GM12878 (cell line): ENCODE data around the gene MATN1. TPM values are rescaled to one million over a fixed set of nuclear protein-coding genes. Genes with fewer than 3 reads are reported as not detected.

Experiments
- ATAC-seq: fragments of 200-7000 bp; cut with Tn5 transposase; 3 replicates; pipeline ENCODE4 v1.9.1; 2020; ENCODE audit warnings: mild to moderate bottlenecking, moderate library complexity
- BruUV-seq: library from RNA; stranded (reverse); fragments of 400-500 nt; replicated peaks from 2 replicates; lab custom pipeline; 2021; lab: Mats Ljungman, UMichigan
- CTCF ChIA-PET: fragments of 300-600 bp; sonication (Branson Sonifier 250); formaldehyde crosslinking; extraction: SDS; loops from one replicate; lab custom pipeline; 2021; ENCODE audit warnings: inconsistent platforms; lab: Yijun Ruan, JAX
- POLR2A ChIA-PET: fragments of 350-600 bp; formaldehyde crosslinking; extraction: SDS; loops from one replicate; lab custom pipeline; 2021; ENCODE audit warnings: inconsistent platforms; lab: Charles Lee
- RAD21 ChIA-PET: fragments of 300-600 bp; sonication (Branson Sonifier 250); formaldehyde crosslinking; loops from one replicate; lab custom pipeline; 2023; ENCODE audit warnings: antibody characterized with exemption; ENCODE audit not compliant: unreplicated experiment; lab: Charles Lee
- SMC1A ChIA-PET: fragments of 300-600 bp; sonication (Branson Sonifier 250); formaldehyde crosslinking; loops from one replicate; lab custom pipeline; 2023; ENCODE audit not compliant: unreplicated experiment, uncharacterized antibody; lab: Charles Lee
- DNase-seq: peaks from one replicate; pipeline ENCODE4 v3.0.0-alpha.2; 2011; ENCODE audit warnings: low read depth, low spot score
- FAIRE-seq: peaks from 3 replicates; lab custom pipeline; 2011; peaks lifted over from hg19 to GRCh38; lab: Jason Lieb, UNC
- H2AFZ ChIP-seq: 2 replicates; pipeline ENCODE4 v1.6.0; 2011; ENCODE audit warnings: low read depth, low read length, control low read depth; ENCODE audit not compliant: control insufficient read depth
- H3K27ac ChIP-seq: 2 replicates; pipeline ENCODE4 v1.5.1; 2011; ENCODE audit warnings: control low read depth; ENCODE audit not compliant: control insufficient read depth, insufficient read depth
- H3K27me3 ChIP-seq, 2 experiments: replicated peaks in 1 of 2; 2 replicates each; pipeline versions ENCODE4 v1.6.0 to v1.6.1; 2011; ENCODE audit warnings: low read length in 1 of 2; ENCODE audit not compliant: control insufficient read depth in 2 of 2, insufficient read depth in 2 of 2
- H3K36me3 ChIP-seq, 2 experiments: 2 replicates each; pipeline ENCODE4 v1.5.1; 2011; ENCODE audit warnings: low read length in 1 of 2; ENCODE audit not compliant: control insufficient read depth in 2 of 2, insufficient read depth in 2 of 2
- H3K4me1 ChIP-seq: 2 replicates; pipeline ENCODE4 v1.6.1; 2011; ENCODE audit warnings: mild to moderate bottlenecking, low read length, moderate library complexity, mixed read lengths; ENCODE audit not compliant: control insufficient read depth, insufficient read depth
- H3K4me2 ChIP-seq: 2 replicates; pipeline ENCODE4 v1.6.0; 2011; ENCODE audit warnings: control low read depth; ENCODE audit not compliant: control insufficient read depth, insufficient read depth
- H3K4me3 ChIP-seq: fragments of 200-600 bp; sonication (generic); 2 replicates; pipeline ENCODE4 v1.5.1; 2016
- H3K79me2 ChIP-seq: 2 replicates; pipeline ENCODE4 v1.6.0; 2011; ENCODE audit warnings: low read length; ENCODE audit not compliant: control insufficient read depth, insufficient read depth
- H3K9ac ChIP-seq: 2 replicates; pipeline ENCODE4 v1.8.0; 2011; ENCODE audit warnings: low read length, control low read depth, mixed read lengths; ENCODE audit not compliant: control insufficient read depth, insufficient read depth
- H3K9me3 ChIP-seq: replicated peaks from 3 replicates; pipeline ENCODE4 v1.5.1; 2011; ENCODE audit warnings: mild to moderate bottlenecking, low read length; ENCODE audit not compliant: control insufficient read depth, insufficient read depth
- H4K20me1 ChIP-seq: 2 replicates; pipeline ENCODE4 v1.6.0; 2011; ENCODE audit not compliant: control insufficient read depth, insufficient read depth
- EZH2 ChIP-seq: IDR thresholded peaks from 2 replicates; pipeline ENCODE4 v1.6.1; 2012; ENCODE audit warnings: low read depth, mild to moderate bottlenecking, control low read depth, inconsistent platforms, low read length, borderline replicate concordance; ENCODE audit not compliant: control insufficient read depth
- KLF5 ChIP-seq: fragments of 450-650 bp; IDR thresholded peaks from 2 replicates; pipeline ENCODE4 v1.6.1; 2014; ENCODE audit warnings: mild to moderate bottlenecking; ENCODE audit not compliant: partially characterized antibody
- NR2F1 ChIP-seq: fragments of 450-650 bp; conservative IDR thresholded peaks from 2 replicates; pipeline ENCODE4 v1.6.1; 2017; ENCODE audit warnings: mild to moderate bottlenecking
- POLR2AphosphoS5 ChIP-seq: IDR thresholded peaks from 2 replicates; pipeline ENCODE4 v1.6.1; 2011; ENCODE audit warnings: mild to moderate bottlenecking, low read length, inconsistent platforms
- SRF ChIP-seq, 2 experiments: IDR thresholded peaks; 2 replicates each; pipeline ENCODE4 v1.6.1; 2011; ENCODE audit warnings: low read depth in 2 of 2, low read length in 2 of 2, mild to moderate bottlenecking in 1 of 2, moderate library complexity in 1 of 2
- SUPT20H ChIP-seq: IDR thresholded peaks from 2 replicates; pipeline ENCODE4 v1.6.1; 2011; ENCODE audit warnings: low read depth, mild to moderate bottlenecking, low read length, moderate library complexity, borderline replicate concordance; ENCODE audit not compliant: control insufficient read depth
- WGBS: methylation state at CpG from one replicate; pipeline ENCODE4 v1.1.6; 2016; ENCODE audit warnings: low lambda C conversion rate; ENCODE audit not compliant: insufficient replicate concordance, insufficient coverage; ENCODE audit errors: missing lambda C conversion rate; 5-methylcytosine and 5-hydroxymethylcytosine counted together
- in situ Hi-C: fragments of 300-500 bp; cut with MboI; formaldehyde crosslinking; loops from 9 replicates; pipeline ENCODE4 v1.14.3; 2018; ENCODE audit warnings: mixed read lengths
- intact Hi-C: fragments of 100-400 bp; cut with micrococcal nuclease; formaldehyde crosslinking; loops from one replicate; pipeline ENCODE4 v1.14.2; 2022; ENCODE audit not compliant: unreplicated experiment
- polyA plus RNA-seq, 11 experiments: library from polyadenylated mRNA; depleted of rRNA in 4 of 11; unstranded in 6 of 11; stranded (reverse) in 5 of 11; fragments of >200 nt; fragmentation: Nextera tagmentation in 4 of 11; fragmentation: Illumina TruSeq in 1 of 11; extraction: Ambion mirVana in 4 of 11; extraction: Trizol in 1 of 11; gene quantifications; 1 replicate in 1 of 11; 2 replicates in 10 of 11; pipeline versions ENCODE4 v1.2.1 to v1.2.3, GENCODE V29; 2011 to 2016; ENCODE audit warnings: inconsistent platforms in 2 of 11, missing spikeins in 2 of 11, low read depth in 1 of 11
- total RNA-seq, 4 experiments: library from RNA; depleted of rRNA in 3 of 4; stranded (reverse); fragments of >200 nt in 3 of 4; fragmentation: Illumina TruSeq in 1 of 4; extraction: Trizol in 1 of 4; gene quantifications; 2 replicates each; pipeline versions ENCODE4 v1.2.1 to v1.2.3, GENCODE V29; 2013 to 2021
- TF ChIP-seq, protein P1 (sequence below): fragments of 450-650 bp; IDR thresholded peaks from 2 replicates; pipeline ENCODE4 v1.6.1; 2017; ENCODE audit warnings: mild to moderate bottlenecking, low read depth, inconsistent platforms; ENCODE audit not compliant: poor library complexity, severe bottlenecking
- TF ChIP-seq, protein P2 (sequence below): fragments of 450-650 bp; IDR thresholded peaks from 2 replicates; pipeline ENCODE4 v1.6.1; 2017; ENCODE audit warnings: low read depth, mild to moderate bottlenecking, moderate library complexity
- TF ChIP-seq, protein P3 (sequence below): IDR thresholded peaks from 2 replicates; pipeline ENCODE4 v1.6.1; 2012; ENCODE audit warnings: low read length, inconsistent platforms
- TF ChIP-seq, protein P4 (sequence below): IDR thresholded peaks from 2 replicates; pipeline ENCODE4 v1.6.1; 2011; ENCODE audit warnings: low read depth, mild to moderate bottlenecking, low read length, moderate library complexity, borderline replicate concordance; ENCODE audit errors: extremely low read depth

Gene MATN1
- total and polyA plus RNA-seq, 10 of the 15 experiments (the other 5 are each of a cell fraction or from before 2014, with no cell fraction given): 0.04 to 0.50 (median 0.10) TPM; not detected in 1

DNA sequence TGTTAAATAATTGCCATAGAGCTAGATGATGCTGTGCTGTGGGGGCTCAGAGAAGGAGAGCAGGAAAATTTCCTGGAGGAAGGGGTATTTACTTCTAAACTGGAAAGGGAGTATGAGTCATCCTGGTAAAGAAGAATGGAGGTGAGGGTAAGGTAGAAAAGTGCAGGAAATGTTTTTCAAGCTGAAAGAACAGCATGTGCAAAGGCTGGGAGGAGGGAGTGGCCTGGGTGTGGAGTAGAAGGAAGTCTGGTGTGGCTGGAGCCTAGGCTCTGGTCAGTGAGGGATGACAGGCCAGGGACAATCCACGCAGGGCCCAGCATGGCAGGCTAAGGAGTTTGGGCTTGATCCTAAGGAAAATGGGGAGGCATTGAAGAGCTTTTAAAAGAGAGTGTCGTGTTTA lies 45.9 kb downstream of the MATN1 start:
- DNase-seq (no peak), FAIRE-seq (no peak), ATAC-seq (no peak)
- no peaks in the 10 kb centered on the region for H3K36me3 ChIP-seq
- H3K9ac ChIP-seq: no peak overlapping the region
- no peaks in the 10 kb centered on the region; the same call in 2 of the 3 replicates for H3K9me3 ChIP-seq
- H3K4me1 ChIP-seq: no peaks in the 10 kb centered on the region
- H4K20me1 ChIP-seq: no peaks in the 10 kb centered on the region
- intact Hi-C loops: no loop called here
- POLR2A ChIA-PET: no interaction called here
- no peak overlapping the region for H2AFZ ChIP-seq
- WGBS: 6% methylated on average over 2 of the region's 2 CpGs
- no peak overlapping the region for H3K4me2 ChIP-seq
- SMC1A ChIA-PET: no interaction called here
- in situ Hi-C loops: no loop called here
- CTCF ChIA-PET: no interaction called here
- TF ChIP-seq, protein P1, sequence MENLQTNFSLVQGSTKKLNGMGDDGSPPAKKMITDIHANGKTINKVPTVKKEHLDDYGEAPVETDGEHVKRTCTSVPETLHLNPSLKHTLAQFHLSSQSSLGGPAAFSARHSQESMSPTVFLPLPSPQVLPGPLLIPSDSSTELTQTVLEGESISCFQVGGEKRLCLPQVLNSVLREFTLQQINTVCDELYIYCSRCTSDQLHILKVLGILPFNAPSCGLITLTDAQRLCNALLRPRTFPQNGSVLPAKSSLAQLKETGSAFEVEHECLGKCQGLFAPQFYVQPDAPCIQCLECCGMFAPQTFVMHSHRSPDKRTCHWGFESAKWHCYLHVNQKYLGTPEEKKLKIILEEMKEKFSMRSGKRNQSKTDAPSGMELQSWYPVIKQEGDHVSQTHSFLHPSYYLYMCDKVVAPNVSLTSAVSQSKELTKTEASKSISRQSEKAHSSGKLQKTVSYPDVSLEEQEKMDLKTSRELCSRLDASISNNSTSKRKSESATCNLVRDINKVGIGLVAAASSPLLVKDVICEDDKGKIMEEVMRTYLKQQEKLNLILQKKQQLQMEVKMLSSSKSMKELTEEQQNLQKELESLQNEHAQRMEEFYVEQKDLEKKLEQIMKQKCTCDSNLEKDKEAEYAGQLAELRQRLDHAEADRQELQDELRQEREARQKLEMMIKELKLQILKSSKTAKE: no peak
- TF ChIP-seq, all 136 proteins: peak for 0
- Histone ChIP-seq H3K79me2 (no peaks in the 10 kb centered on the region), H3K27me3 (no peaks in the 10 kb centered on the region; a peak in 1 of 4 replicates), H3K4me3 (no peak overlapping the region), H3K27ac (no peak overlapping the region)
- no TSS peak for BruUV-seq
- RAD21 ChIA-PET: no interaction called here

DNA sequence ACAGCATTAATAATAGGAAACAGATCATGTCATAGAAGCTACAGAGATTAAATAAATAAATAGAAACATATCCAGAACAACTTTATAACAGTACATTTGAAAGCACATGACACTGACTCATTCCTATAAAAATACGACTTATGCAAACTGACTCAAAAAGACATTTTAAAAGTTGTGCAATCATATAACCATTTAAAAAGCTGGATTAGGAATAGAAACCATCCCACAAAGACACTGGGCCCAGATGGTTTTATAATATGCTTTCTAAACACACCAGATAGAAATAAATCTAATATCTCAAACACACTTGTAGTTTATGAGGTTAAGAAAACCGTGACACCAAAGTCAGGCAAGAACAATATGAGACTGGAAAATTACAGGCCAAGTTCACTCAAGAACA lies 47.6 kb downstream of the MATN1 start:
- BruUV-seq: no TSS peak
- ChIA-PET CTCF (interaction anchor here (1.0 to 1.4 kb wide), 4 partner anchors 10 to 295 kb away, joined by 3 to 4 read pairs (median 3); no protein-coding TSS in a partner anchor), SMC1A (interaction anchor here (0.6 kb wide), 1 partner anchor 1499 kb away, joined by 3 read pairs; no protein-coding TSS in a partner anchor), RAD21 (no interaction called here), POLR2A (interaction anchor here (0.6 kb wide), 1 partner anchor 985 kb away, joined by 4 read pairs; no protein-coding TSS in a partner anchor)
- Histone ChIP-seq H3K4me3 (no peak overlapping the region), H3K79me2 (no peaks in the 10 kb centered on the region), H2AFZ (no peak overlapping the region), H3K36me3 (no peaks in the 10 kb centered on the region), H4K20me1 (no peaks in the 10 kb centered on the region), H3K9me3 (no peaks in the 10 kb centered on the region; the same call in 2 of the 3 replicates), H3K4me2 (no peak overlapping the region), H3K27me3 (no peaks in the 10 kb centered on the region; a peak in 1 of 4 replicates), H3K9ac (no peak overlapping the region), H3K4me1 (no peaks in the 10 kb centered on the region), H3K27ac (no peak overlapping the region)
- 0% methylated on average over 2 of the region's 2 CpGs for WGBS
- ATAC-seq: no peak
- intact Hi-C loops (no loop called here), in situ Hi-C loops (no loop called here)
- DNase-seq: no peak
- FAIRE-seq: no peak
- no peak for TF ChIP-seq POLR2AphosphoS5
- TF ChIP-seq EZH2: no peak
- TF ChIP-seq KLF5: no peak
- TF ChIP-seq, protein P2, sequence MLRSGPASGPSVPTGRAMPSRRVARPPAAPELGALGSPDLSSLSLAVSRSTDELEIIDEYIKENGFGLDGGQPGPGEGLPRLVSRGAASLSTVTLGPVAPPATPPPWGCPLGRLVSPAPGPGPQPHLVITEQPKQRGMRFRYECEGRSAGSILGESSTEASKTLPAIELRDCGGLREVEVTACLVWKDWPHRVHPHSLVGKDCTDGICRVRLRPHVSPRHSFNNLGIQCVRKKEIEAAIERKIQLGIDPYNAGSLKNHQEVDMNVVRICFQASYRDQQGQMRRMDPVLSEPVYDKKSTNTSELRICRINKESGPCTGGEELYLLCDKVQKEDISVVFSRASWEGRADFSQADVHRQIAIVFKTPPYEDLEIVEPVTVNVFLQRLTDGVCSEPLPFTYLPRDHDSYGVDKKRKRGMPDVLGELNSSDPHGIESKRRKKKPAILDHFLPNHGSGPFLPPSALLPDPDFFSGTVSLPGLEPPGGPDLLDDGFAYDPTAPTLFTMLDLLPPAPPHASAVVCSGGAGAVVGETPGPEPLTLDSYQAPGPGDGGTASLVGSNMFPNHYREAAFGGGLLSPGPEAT: no peak
- no peak for TF ChIP-seq SUPT20H
- no peak for TF ChIP-seq NR2F1
- no peak for TF ChIP-seq SRF (IDR thresholded peaks at IDR 0.05; ENCODE audit: low read depth in 2 of 2, low read length in 2 of 2)
- TF ChIP-seq, protein P3, sequence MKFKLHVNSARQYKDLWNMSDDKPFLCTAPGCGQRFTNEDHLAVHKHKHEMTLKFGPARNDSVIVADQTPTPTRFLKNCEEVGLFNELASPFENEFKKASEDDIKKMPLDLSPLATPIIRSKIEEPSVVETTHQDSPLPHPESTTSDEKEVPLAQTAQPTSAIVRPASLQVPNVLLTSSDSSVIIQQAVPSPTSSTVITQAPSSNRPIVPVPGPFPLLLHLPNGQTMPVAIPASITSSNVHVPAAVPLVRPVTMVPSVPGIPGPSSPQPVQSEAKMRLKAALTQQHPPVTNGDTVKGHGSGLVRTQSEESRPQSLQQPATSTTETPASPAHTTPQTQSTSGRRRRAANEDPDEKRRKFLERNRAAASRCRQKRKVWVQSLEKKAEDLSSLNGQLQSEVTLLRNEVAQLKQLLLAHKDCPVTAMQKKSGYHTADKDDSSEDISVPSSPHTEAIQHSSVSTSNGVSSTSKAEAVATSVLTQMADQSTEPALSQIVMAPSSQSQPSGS: no peak
- TF ChIP-seq, protein P4, sequence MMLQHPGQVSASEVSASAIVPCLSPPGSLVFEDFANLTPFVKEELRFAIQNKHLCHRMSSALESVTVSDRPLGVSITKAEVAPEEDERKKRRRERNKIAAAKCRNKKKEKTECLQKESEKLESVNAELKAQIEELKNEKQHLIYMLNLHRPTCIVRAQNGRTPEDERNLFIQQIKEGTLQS: no peak
